Measurements from ENCODE around the gene NMT1.
"Not testable (repeated sequence)": the region's sequence is repeated elsewhere in the genome, so short reads cannot be mapped to it uniquely, and the experiment has no call there.

NMT1 gene

DNA sequence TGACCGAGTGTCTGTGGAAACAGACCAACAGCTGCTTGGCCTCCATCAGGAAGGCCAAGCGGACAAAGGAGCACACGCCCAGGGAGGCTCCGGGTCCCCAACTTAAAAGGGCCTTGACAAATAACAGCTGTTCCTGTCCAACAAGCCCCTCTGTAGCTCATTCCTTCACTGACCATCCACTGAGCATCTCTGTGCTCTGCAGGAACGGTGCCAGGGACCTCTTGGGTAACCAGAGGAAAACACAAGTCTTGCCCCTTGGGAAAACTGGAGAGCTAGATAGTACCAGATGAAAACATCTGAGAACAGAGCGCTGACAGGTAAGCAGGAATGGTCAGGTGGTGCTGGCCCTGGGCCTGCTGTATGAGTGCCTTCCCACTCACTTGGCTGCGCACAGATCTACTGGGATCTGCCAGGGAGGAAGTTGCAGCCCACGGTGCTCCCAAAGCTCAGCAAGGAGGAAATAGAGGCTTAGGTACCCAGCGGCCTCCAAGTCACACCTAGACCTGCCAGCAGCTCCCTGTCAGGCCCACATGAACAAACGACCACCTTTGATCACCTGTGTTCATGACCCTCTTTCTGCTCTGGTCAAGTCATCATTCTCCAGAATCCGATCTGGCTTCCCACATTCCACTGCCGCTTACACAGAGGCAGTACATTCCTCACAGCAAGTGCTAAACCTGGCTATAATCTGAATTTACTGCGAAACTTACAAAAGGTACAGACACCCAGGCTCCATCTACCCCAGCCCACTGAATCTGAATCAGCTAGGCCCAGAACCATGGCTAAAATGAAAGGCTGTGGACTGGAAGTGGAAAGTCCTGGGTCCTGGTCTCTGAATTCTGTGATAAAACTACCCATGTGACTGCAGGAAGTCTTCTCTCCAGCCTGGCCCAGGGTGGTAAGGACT, 22.1 kb upstream of the NMT1 start:
- DNase-seq (ENCODE audit: low read depth), result no peak

DNA sequence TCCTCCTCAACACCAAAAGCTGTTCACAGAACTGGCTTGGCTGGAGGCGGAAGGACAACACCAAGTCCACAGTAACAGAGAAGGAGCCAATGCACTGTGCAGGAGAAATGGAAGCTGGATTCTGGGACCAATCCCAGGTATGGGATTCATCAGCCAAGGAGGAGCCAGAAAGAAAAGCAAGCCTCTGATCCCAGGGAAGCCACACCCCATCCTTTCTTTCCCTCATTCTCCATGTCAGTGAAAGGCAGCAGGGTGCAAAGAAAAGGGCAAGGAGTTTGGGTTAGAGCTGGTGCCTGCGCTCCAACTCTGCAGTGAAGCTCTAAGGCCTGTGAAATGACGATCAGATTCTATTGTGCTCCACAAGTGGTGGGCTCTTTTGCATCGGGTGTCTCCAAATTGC, 20.7 kb upstream of the NMT1 start:
- no peak for DNase-seq (ENCODE audit: low read depth)

DNA sequence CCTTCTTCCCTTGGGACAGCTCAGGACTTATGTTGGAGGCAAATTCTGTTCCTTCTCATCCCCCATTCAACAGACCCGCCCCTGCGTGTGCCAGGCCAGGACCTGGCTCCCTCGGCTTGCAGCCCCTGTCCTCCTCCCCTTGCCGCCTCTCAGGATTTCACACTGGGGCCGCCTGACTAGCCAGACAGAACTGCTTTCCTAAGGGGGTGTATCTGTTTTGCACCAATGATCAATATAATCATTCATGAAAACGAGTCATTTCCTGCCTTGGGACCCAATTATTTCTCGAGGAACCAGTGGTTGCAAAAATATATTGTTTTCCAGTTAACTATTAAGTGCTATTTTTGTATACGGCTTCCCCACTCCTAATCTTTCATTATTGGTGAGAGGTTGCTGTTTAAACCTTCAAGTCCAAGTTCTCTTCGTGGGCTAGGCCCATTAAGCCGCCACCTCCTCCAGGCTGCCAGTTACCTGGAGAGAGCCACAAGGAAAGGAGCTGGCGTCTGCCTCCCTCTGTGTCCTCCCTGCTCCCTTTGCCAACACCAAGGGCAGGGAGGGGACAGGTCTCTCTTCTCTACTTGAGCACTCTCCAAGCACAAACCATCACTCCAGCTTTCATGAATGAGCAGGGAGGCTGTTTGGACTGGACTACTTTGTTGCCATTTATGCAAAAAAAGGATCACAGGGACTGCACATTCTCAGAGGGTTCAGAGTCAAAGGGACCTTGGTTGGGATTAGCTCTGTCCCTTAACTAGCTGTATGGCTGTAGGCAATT, 18.6 kb upstream of the NMT1 start:
- DNase-seq (ENCODE audit: low read depth), result no peak

DNA sequence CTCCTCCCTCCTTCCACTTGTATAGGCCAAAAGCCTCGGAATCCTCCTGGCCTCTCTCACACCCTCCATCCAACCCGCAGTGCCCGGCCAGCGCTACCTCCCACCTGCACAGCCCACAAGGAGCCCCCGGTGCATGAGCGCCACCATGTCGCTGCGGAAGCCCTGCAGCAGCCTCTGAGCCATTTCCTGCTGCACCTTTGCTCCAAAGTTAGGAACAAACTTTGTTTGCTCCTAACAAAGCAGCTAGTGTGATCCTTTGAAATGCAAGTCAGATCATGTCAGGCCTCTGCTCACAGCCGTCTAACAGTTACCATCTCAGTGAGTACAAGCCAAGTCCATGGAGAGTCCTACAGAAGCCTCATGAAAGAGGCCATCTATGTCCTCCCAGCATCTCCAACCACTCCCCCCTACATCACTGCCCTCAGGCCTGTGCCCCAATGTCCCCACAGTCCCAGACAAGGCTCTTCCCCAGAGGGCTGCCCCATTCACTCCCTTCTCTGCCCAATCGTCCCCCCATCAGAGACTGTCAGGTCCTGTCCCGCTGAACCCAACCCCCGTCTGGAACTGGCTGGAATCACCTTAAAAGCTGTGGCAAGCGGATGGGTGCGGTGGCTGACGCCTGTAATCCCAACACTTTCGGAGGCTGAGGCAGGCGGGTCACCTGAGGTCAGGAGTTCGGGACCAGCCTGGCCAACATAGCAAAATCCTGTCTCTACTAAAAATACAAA, 17.1 kb upstream of the NMT1 start:
- DNase-seq (ENCODE audit: low read depth), result no peak

DNA sequence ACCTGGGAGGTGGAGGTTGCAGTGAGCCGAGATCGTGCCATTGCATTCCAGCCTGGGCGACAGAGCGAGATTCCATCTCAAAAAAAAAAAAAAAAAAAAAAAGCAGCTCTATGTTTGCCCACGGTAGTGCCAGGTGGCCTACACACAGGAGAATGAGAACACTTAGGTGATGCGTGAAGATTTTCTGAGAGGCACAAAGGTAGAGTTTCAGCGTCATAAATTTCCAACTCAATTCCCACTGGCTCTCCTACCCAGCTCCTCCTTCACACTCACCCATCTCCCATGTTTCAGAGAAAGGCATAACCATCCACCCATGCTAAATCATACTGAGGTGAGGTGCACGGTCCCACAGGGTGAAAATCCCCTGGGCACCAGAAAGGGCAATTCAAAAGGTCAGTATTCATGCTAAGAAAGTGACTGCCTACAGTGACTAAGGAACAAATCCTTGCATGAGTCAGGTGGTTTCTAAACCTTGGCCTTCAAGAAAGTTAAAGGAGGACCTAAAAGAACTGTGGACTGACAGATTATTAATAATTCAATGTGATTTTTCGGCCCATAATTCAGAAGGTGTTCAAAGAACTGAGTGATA, 14.5 kb upstream of the NMT1 start:
- no peak for DNase-seq (ENCODE audit: low read depth)

DNA sequence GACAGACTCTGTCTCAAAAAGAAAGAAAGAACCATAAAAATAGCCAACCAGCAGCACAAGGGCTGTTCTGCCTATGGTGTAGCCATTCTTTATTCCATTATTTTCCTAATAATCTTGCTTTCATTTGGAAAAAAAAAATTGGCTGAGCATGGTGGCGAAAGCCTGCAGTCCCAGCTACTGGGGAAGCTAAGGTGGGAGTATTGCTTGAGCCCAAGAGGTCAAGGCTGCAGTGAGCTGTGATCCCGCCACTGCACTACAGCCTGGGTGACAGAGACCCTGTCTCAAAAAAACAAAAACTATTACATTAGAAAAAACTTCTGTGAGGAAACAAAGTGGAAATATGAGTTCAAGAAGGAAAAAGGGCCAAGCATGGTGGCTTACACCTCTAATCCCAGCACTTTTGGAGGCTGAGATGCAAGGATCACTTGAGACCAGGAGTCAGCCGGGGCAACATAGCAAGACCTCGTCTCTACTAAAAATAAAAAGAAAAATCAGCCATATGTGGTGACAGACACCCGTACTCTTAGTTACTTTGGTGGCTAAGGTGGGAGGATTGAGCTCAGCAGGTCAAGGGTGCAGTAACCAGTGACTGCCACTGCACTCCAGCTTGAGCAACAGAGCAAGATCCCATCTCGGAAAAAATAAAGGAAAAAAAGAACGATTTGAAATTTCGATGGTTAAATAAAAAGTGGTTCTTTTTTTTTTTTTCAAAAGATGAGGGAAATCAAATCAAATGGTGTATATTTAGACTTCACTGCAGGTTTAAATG, 12.1 kb upstream of the NMT1 start:
- no peak for DNase-seq (ENCODE audit: low read depth)

DNA sequence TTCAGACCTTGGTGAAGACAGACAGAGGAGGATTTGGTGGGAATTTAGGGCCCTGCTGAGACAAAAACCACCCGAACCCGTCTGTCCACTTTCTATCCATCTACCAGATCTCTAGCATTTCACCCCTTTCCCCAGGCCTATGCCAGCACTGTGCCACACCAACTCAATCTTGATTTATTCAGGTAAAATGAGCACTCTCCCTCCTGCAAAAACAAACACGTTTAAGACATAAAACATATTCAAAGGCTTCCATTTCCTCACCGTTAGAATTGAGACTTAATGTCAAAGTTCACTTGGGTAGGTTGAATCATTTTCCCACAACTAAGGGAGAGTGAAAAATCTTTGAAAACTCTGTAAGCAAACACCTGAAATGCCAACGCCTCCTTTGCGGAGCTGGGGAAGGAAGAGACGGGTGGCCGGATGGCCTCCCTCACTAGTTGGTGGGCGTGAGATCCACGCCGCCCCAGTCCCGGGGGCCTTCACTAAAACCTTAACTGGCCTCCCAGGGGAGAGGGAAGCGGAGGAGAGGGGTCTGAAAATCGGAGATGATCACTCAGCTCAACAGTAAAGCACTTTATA, 10.5 kb upstream of the NMT1 start:
- no peak for DNase-seq (ENCODE audit: low read depth)

DNA sequence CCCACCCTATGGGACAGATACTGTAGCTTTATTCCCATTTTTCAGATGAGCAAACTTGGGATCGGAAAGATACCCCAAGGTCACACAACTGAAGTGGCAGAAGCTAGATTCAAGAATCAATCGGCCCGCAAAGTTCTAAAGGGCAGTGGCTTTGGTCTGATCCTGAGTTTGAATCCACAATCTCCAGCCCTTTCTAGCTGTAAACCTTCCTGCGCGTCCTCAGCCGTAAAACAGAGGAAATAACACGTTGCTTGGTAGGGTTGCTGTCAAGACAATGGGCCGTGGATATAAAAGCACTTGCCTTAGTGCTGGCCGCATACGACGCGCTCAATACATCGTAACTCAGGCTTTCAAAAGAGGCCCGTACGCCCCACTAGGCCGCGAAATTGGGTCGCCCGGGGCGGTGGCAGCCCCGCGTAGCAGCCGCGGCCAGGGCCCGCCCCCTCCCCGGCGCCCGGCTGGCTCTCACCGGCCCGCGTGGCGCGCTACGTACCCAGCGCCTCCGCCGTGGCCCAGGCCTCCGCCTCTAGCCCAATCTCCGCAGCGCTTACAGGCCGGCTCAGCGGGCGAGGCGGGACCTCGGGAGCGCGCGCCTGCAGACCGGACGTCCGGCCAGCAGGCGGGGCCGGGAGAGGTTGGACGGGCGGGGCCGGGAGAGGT, 9.9 kb upstream of the NMT1 start, which contains the start of gene DCAKD:
DCAKD (minus strand) TSS at position 573 of the 660 bp plus-strand sequence. CDS start 16,747 bp downstream, outside the sequence.
- DNase-seq (ENCODE audit: low read depth), result peak; percentile 94

DNA sequence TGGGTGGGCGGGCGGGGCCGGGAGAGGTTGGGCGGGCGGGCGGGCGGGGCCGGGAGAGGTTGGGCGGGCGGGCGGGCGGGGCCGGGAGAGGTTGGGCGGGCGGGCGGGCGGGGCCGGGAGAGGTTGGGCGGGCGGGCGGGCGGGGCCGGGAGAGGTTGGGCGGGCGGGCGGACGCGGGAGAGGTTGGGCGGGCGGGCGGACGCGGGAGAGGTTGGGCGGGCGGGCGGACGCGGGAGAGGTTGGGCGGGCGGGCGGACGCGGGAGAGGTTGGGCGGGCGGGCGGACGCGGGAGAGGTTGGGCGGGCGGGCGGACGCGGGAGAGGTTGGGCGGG, 9.4 kb upstream of the NMT1 start:
- not testable (repeated sequence) for DNase-seq (ENCODE audit: low read depth)

DNA sequence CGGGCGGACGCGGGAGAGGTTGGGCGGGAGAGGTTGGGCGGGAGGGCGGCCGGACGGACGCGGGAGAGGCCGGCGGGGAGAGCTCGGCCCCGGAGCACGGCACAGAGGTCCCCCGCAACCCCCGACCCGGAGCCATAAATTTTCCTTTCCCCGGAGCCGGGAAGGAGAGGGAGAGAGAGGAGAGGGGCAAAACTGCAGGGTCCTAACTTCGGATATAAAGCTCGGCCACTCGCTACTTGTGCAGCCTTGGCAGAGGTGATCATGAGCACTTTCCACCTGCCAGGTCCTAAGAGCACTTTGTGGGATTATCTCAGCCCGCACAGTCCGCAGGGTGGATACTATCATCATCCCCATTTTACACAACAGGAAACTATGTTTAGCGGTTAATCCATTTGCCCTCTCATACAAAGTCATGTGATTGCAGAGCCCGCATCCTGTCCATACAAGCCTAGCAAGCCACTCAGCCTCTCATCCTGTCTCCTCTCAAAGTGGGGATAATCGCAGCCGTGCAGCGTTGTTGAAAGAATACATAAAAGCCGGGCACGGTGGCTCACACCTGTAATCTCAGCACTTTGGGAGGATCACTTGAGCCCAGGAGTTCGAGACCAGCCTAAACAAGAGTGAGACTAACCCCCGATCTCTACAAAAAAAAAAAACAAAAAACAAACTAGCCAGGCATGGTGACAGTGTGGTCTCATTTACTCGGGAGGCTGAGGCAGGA, 8.9 kb upstream of the NMT1 start:
- no peak for DNase-seq (ENCODE audit: low read depth)

DNA sequence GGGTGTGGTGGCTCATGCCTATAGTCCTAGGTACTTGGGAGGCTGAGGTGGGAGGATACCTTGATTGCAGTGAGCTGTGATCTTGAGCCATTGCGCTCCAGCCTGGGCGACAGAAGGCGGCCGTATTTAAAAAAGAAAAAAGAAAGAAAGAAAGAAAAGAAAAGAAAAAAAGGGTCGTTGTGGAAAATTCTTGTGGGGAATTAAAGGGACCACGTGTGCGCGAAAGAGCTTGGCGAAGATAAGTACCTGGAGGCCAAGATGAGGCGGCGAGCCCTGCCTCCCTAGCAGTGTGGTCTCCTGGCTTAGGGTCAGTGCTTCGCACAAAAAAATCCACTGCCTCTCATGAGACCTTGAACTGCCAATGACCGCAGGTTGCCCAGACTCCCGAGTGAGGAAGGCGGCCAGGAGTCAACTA, 728 bp upstream of the NMT1 start:
- DNase-seq (ENCODE audit: low read depth), result peak; percentile 17

DNA sequence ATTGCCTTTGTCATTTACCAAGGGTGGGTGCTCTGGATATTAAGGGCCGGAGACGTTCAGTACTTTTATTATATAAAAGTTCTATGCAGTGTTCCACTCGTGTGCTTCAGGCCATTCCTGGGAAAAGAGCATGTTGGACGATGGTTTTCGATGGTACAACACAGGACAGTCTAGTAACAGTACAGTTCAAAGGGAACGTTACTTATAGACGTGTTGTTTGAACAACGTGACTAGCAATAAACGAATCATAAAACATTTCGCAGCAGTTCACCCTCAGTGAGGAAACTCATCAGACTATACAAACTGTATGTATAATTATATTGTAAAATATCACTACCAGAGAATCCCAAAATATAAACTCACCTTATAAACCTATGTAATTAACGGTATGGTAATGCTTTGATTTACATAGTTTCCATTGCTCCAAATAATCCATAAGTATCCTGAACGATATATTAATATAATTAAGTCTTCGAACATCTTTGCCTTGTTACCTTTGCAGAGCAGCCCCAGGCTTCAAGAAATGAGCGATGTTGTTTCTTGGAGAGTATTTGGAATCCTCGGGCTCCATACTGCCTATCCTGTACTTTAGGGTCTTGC, 589 bp downstream of the NMT1 start:
- DNase-seq (ENCODE audit: low read depth), result no peak

DNA sequence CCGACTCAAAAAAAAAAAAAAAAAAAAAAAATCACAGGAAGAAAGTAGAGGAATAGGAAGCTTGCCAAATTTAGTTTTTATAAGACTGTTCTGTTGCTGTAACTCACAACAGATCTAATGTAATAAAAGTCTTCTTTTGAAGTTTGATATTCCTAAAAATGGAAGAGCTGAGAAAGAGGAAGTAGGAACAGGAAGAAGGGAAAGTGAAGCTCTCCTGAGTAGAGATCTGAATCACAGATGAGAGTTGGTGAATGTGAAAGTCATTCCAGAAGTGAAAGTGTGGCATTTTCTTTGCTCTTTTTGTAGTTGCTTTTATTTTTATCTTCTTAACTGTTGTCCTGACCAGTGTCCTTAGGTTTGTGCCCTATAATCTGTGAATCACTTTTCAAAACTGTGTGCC, 2.1 kb downstream of the NMT1 start:
- no peak for DNase-seq (ENCODE audit: low read depth)

DNA sequence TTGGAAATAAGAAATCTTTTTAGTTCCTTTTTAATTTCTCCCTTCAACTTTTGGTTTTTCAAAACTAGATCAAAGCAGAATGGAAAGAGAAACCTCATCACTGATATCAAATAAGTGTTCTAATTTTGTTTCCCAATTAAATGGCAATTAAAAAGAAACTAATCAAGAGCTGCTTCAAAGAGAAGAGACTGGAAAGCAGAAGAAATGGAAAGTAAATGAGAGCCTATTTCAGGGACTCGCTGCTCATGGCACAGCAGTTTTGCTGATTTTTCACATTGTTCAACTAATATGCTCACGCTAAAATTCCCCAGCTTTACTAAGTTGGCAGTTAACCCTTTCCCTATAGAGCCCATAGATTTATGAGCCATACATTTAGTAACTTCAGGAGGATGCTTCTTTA, 6.5 kb downstream of the NMT1 start:
- no peak for DNase-seq (ENCODE audit: low read depth)

DNA sequence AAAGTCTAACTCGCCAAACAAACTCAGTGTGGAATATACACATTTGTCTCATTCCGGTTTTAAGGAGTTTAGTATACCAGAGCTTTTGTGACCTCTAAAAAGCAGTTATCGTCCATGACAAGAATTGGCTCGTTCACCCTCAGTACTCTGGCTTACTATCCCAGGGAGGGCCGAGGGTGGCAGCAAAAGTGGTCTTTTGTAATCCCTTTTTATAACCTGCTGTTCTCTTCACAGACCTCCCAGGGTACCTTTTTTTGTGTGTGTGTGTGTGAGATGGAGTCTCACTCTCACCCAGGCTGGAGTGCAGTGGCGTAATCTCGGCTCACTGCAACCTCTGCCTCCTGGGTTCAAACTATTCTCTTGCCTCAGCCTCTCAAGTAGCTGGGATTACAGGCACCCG, 8.9 kb downstream of the NMT1 start:
- DNase-seq (ENCODE audit: low read depth), result no peak

DNA sequence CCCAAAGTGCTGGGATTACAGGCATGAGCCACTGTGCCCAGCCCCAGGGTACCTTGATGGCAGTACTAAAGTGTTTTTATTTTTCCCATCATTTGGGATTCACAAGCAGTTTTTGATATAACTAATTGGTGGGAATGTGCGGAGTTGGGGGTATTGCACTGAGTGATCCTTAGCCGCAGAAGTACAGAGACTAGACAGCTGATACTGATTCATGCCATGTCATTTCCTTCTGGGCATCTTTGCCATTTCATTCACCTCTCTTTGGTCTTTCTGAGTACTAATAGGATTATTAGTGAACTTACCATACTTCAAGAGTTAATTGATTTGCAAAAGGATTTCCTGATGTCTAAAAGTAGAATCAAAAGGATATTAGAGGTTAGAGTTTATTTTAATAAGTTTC, 9.7 kb downstream of the NMT1 start:
- DNase-seq (ENCODE audit: low read depth), result no peak

DNA sequence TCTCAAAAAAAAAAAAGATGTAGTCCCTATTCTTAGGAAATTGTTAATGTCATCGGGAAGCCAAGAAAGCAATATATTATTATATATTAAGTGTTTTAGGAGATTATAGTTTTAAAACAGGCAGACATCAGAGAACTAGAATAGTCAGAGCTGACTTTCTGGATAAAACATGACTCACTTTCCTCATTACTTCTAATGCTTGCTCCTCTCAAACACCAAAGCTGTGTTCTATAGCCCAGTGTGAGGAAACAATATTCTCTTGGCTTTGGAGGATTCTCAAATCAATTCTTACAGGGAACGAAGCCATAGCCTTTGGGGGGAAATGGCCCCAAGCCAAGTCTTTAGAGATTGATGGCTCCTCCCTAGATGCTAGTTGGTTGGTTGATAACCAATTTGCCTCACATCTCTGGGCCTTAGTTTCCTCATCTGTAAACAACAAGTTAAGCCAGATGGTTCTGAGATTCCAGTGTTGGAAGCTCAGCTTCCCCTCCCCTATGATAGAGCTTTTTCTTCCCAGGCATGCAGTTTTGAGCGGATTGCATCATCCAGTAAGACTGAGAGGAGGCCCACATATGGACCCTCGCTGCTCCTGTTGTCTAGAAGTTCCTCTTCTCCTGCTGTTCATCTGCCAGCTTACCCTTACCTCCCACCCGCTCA, 12.4 kb downstream of the NMT1 start:
- DNase-seq (ENCODE audit: low read depth), result peak; percentile 97

DNA sequence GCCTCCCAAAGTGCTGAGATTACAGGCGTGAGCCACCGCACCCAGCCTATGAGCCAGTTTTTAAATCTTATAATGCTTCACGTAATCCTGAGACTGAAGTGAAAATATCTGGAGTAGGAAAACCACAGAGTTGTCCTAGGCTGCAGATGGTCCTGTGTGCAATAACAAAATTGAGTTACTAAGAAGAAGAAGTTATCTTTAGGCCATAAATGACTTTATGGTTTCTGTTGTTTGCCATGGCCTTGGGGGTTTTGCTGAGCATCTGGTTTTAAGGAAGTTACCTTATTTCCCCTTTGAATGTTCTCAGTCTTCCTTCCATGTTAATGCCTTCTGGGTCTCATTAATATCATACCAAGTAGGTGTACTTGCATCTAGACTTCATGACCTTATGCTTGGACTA, 16.5 kb downstream of the NMT1 start:
- DNase-seq (ENCODE audit: low read depth), result no peak

Measured in fibroblast of the conjunctiva (primary cell).